Fibroblast of skin of left quadriceps (primary cell): ENCODE measurements around the gene LMAN2L.

ENCODE experiments used
- DNase-seq, 2 experiments: peaks; one replicate each; pipeline ENCODE4 v3.0.0-alpha.2; 2013; ENCODE audit warnings: low read depth in 2 of 2

Gene LMAN2L

DNA sequence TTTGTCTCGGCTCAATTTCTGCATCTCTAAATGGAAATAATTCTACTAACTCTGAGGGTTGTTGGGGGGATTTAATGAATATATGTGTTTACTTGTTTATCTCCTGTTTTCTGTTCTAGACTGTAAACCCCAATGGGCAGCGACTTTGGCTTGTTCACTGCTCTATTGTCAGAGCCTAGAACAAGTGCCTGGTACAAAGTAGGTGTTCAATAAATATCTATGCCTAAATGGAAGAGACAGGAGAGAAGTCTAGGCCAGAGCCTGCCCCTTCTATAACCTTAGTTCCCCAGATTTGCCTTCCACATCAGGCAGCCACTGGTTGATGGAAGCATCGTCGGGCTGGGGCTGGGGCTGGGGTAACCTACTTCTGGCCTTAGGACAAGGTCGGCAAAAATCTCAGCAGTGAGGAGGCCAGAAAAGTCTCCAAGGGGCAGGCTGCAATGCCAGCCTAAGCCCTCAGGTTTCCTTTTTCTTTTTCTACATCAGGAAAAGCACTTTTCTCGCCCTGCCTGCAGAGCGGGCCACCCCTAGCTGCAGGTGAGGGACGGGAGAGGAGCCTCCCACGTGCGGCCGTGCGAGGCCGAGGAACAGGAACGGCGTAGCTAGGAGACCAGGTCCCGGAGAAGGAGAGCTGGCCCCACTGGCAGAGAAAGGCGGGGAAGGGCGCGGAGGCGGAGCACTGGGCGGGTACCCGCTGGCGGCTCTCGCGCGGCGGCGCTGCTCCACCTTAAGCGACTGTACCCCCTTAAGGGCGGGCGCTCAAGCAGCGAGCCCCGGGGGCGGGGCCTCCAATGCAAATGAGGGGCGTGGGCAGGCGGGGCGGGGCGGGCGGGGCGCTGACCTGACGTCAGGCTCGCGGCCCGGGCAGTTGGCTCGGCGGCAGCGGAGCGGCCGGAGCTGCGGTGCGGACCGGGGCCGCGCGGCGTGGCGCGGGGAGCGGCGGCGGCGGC, 20.4 kb upstream of the LMAN2L start, which contains the start of gene CNNM4:
Gene CNNM4 (plus strand): TSS at position 867 of the 950 bp plus-strand sequence. CDS start 98 bp downstream, outside the sequence.
- peak; percentile 75 to 76 for DNase-seq

- DNase-seq: no peak
Observed at GRCh38 chr2:96759548-96759947, 19.7 kb upstream of the LMAN2L start.

GRCh38 chr2:96758987-96759386, 19.1 kb upstream of the LMAN2L start:
- DNase-seq: no peak

- DNase-seq: no peak
Observed at GRCh38 chr2:96757477-96757860, 17.6 kb upstream of the LMAN2L start.

- no peak for DNase-seq
Observed at GRCh38 chr2:96756788-96757476, 17.1 kb upstream of the LMAN2L start.

GRCh38 chr2:96754317-96754716, 14.5 kb upstream of the LMAN2L start:
- DNase-seq: no peak

GRCh38 chr2:96753661-96754282, 13.9 kb upstream of the LMAN2L start:
- DNase-seq: no peak

GRCh38 chr2:96751800-96752199, 11.9 kb upstream of the LMAN2L start:
- no peak for DNase-seq

DNA sequence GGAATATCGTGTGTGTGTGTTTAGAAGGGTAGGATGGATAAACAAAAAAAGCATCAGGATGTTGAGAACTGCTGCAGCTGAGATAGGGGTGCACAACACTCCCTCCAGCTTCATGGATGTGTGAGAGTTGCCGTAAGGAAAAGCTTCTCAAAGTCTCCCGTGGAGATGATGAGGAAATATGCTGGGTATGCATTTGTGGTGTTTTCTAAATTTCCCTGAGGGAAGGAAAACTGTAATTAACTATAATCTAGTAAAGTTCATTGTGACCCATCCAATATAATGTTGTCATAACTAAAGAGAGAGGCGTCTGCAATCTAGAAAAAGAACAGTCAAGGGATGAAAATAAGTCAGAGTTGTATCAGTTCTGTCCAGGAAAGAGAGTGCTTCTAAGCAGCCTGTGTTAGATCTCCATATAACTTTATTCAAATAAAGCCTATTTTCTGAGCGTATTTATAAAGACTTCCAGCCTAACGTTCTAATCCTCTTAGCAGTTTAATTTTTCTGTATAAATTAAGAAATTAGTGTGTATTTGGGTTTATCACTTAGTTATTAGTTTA, 7.3 kb upstream of the LMAN2L start:
- DNase-seq: no peak

DNA sequence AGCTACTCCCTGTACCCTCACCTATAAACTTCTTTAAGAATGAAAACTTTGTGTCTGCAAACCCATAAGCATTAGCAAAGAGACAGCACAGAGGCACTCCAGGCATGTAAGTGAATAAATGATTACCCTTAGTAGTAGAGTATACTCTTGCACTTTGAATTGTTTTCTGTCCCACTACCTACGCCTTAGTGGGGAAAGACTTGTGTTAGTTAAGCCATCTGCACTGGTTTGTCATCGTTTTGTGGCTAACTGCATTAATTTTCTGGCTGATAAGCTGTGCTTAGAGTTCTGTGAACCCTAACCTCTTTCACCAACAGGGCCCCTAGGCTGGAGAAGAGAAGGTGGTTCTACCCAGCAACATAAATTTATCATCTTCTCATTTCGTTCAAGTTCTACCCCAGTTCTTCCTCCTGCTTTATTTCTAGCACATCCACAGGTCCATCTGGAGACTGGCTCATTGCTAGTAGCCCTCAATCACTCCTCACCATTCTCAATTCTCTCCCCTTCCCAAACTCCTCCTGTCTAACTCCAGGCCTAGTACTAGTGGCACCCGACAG, 710 bp downstream of the LMAN2L start:
- DNase-seq: no peak

GRCh38 chr2:96737831-96738230, 2.0 kb downstream of the LMAN2L start:
- DNase-seq: no peak

GRCh38 chr2:96737251-96737650, 2.6 kb downstream of the LMAN2L start:
- no peak for DNase-seq

DNA sequence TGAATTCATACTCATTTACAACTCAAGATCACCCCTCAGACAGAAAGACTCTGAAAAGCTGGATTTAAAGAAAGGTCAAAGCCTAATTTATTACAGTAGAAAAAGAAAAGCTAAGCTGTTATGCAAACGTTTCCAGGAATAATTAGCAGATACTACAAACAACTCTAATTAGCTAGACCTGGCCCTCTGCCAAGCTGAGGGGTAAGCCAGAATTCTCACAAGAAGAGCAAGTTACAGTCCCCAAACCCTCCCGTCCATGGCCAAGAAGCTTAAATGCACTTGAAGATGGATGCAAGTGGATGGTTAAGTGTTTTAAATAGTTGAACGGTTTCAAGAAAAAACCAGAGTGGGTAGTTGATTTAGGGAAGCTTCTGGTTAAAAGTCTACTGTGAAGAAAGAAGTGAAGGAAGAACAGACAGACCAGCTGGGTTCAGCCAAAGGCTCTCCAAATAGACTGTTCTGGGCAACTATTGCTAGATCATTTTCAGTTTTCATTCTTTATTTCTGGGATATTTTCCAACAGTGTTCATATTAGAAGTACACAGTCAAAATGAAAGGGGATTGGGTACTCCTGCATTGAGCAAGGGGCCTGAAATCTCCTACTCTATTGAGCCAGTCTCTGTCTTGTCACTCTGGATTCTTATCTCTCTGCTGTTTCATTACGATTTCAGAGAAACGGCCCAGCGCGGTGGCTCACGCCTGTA, 4.8 kb downstream of the LMAN2L start:
- no peak for DNase-seq

- DNase-seq: no peak
Observed at GRCh38 chr2:96733931-96734330, 5.9 kb downstream of the LMAN2L start.

GRCh38 chr2:96730212-96730611, 9.7 kb downstream of the LMAN2L start:
- DNase-seq: no peak

- DNase-seq: no peak
Observed at GRCh38 chr2:96729748-96730147, 10.1 kb downstream of the LMAN2L start.

DNA sequence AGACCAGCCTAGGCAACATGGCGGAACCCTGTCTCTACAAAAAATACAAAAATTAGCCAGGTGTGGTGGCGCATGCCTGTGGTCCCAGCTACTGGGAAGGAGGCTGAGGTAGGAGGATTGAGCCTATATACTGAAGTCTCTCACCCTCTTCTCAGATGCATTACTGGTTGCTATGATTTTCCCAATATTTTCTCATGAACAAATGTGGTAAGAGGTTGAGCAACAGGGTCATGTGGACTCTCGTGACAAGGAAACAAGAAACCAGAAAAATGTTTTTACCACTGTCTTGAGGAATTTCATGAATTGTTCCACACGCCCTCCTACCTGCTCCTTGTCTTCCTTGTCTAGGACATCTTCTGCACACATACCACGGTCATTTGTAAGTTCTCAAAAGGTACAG, 12.4 kb downstream of the LMAN2L start:
- no peak for DNase-seq

DNA sequence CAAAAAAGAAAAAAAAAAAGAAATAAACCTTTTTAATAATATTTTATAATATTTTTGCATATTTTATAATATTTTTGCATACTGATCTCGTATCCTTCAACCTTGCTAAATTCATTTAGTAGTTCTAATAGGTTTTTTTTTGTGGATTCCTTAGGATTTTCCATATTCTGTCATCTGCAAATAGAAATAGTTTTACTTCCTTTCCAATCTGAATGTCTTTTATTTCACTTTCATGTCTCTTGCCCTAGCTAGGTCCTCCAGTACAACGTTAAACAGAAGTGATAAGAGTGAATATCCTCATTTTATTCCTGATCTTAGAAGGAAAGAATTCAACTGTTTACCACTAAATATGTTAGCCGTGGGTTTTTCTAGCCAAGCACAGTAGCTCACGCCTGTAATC, 13.7 kb downstream of the LMAN2L start:
- no peak for DNase-seq

GRCh38 chr2:96716388-96716787, 23.5 kb downstream of the LMAN2L start:
- DNase-seq: no peak

- DNase-seq: no peak
Observed at GRCh38 chr2:96715658-96716057, 24.2 kb downstream of the LMAN2L start.

GRCh38 chr2:96710985-96711384, 28.9 kb downstream of the LMAN2L start:
- no peak for DNase-seq
